ENCODE data around the gene PIP4K2A. TPM values are rescaled to one million over a fixed set of nuclear protein-coding genes. Genes with fewer than 3 reads are reported as not detected.

The PIP4K2A gene
- total and polyA plus RNA-seq, 2 of the 8 experiments (the other 6 are each of a cell fraction or from before 2014, with no cell fraction given), result 19.0 to 60.9 TPM

DNA sequence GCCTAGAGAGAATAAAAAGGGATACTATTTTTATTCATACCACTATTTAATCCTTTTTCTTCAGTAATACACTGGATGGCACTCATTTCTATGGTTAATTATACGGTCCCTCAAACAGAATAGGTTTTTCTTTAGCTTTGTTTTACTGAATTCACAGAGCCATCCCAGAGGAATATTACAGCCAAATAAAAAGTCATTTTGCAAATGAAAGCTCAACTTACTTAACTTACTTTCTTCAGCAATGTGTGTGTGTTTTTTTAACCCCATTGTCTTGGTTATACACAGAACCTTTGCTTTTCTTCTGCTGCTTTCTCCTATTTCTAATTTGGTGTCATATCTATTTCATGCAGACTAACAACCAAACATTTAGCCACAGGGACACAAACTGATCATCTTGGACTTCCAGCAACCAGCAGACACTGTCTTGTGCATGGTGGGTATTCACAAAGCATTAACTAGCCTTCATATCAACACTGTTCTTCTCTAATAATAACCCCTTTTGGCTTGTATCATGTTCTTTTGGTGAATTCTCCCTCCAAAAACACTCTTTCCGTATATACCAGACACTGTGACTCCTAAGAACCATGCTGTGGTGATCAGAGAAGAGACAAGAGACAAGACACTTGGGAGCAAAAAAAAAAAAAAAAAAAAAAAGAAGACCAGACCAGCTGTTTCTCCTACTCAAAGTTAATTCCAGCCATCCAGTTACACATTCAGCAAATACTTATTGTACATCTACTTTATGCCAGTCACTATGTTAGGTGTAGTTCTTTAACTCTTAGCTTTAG is 40.4 kb downstream of the PIP4K2A start:
- Histone ChIP-seq H3K9me3 (ENCODE audit: insufficient read depth in 2 of 2, low read depth in 1 of 2, low read length in 1 of 2) (no peaks in the 10 kb centered on the region), H2BK15ac (ENCODE audit: low read length) (no peak overlapping the region), H3K18ac (ENCODE audit: extremely low read depth, low read length) (no peak overlapping the region), H2BK5ac (ENCODE audit: low read depth, low read length) (no peak overlapping the region), H3K4me2 (ENCODE audit: insufficient read depth in 1 of 2, low read depth in 2 of 2, low read length in 2 of 2) (no peak overlapping the region), H3K14ac (ENCODE audit: insufficient read length) (no peak overlapping the region), H3K27ac (ENCODE audit: low read depth, low read length) (no peak overlapping the region), H3K4ac (replicated peaks; ENCODE audit: insufficient read length, low read depth, low read length) (no peak overlapping the region), H4K20me1 (replicated peaks in 1 of 2; ENCODE audit: control insufficient read depth in 1 of 2, insufficient read depth in 2 of 2, low read length in 2 of 2) (peaks cover 0 to 5% of the 10 kb centered on the region in 2 experiments), H2AK5ac (ENCODE audit: low read depth, low read length) (no peak overlapping the region), H4K5ac (ENCODE audit: insufficient read length, low read depth, low read length) (no peak overlapping the region), H3K56ac (replicated peaks; ENCODE audit: insufficient read length, low read depth, low read length) (no peak overlapping the region), H4K91ac (replicated peaks; ENCODE audit: insufficient read length, low read length) (no peak overlapping the region), H3K36me3 (ENCODE audit: control insufficient read depth in 2 of 4, insufficient read depth in 4 of 4, low read length in 3 of 4) (no peaks in the 10 kb centered on the region), H3K4me3 (ENCODE audit: extremely low read depth in 1 of 4, insufficient read depth in 2 of 4, low read depth in 3 of 4, low read length in 4 of 4) (no peak overlapping the region), H3K27me3 (replicated peaks in 1 of 4; ENCODE audit: control insufficient read depth in 3 of 4, extremely low read depth in 1 of 4, insufficient read depth in 3 of 4, low read length in 3 of 4) (no peaks in the 10 kb centered on the region), H3K23me2 (ENCODE audit: low read depth, low read length) (no peaks in the 10 kb centered on the region), H2BK12ac (ENCODE audit: low read depth, low read length) (no peak overlapping the region), H4K8ac (ENCODE audit: extremely low read depth, insufficient read depth, low read length) (no peak overlapping the region), H3K79me1 (ENCODE audit: low read depth, low read length) (peaks cover 7% of the 10 kb centered on the region; the same call in 1 of the 2 replicates), H2BK120ac (replicated peaks; ENCODE audit: low read depth, low read length) (no peak overlapping the region), H3K4me1 (replicated peaks in 1 of 4; ENCODE audit: control insufficient read depth in 3 of 4, insufficient read depth in 4 of 4, low read length in 3 of 4) (peaks cover 10 to 26% (median 20%) of the 10 kb centered on the region in 4 experiments), H3K79me2 (ENCODE audit: control insufficient read depth in 1 of 2, insufficient read depth in 2 of 2, low read length in 2 of 2) (peaks cover 7 to 100% of the 10 kb centered on the region in 2 experiments), H3K23ac (ENCODE audit: insufficient read length) (no peak overlapping the region), H3K9ac (replicated peaks in 1 of 4; ENCODE audit: extremely low read depth in 1 of 4, low read depth in 3 of 4, low read length in 3 of 4) (no peak overlapping the region), H2BK20ac (ENCODE audit: low read length) (no peak overlapping the region), H2AFZ (ENCODE audit: low read length) (no peak overlapping the region)
- 72% methylated on average over 2 of the region's 2 CpGs; no CpG with 5 or more reads in 1 of the 2 experiments for WGBS, 2 experiments (ENCODE audit: extremely low coverage in 1 of 2, insufficient coverage in 1 of 2, insufficient read length in 1 of 2, insufficient replicate concordance in 2 of 2, low coverage in 1 of 2, low lambda C conversion rate in 2 of 2, missing lambda C conversion rate in 1 of 2)
- ChIA-PET POLR2A (ENCODE audit: partially characterized antibody) (no interaction called here), CTCF (ENCODE audit: partially characterized antibody) (interaction anchor here (1.2 kb wide), 1 partner anchor 286 kb away, joined by 3 read pairs; no protein-coding TSS in a partner anchor)
- FAIRE-seq (no peak), DNase-seq (ENCODE audit: low read depth in 1 of 2, low spot score in 2 of 2) (no peak)
- TF ChIP-seq SUZ12 (IDR thresholded peaks at IDR 0.05; ENCODE audit: low read length), result no peak
- TF ChIP-seq NRF1 (IDR thresholded peaks at IDR 0.05; ENCODE audit: low read depth, low read length), result no peak
- no peak for TF ChIP-seq SRF (IDR thresholded peaks at IDR 0.05; ENCODE audit: low read depth, low read length)
- no peak for TF ChIP-seq JUN (IDR thresholded peaks at IDR 0.05; ENCODE audit: low read depth, low read length)
- no peak for TF ChIP-seq YY1 (IDR thresholded peaks at IDR 0.05; ENCODE audit: low read depth, low read length)
- no peak for TF ChIP-seq TAF1 (IDR thresholded peaks at IDR 0.05; ENCODE audit: low read depth, low read length)
- TF ChIP-seq NANOG (IDR thresholded peaks at IDR 0.05; ENCODE audit: insufficient read depth, low read depth, low read length, poor library complexity, severe bottlenecking), result no peak
- no peak for TF ChIP-seq CTBP2 (IDR thresholded peaks at IDR 0.05; ENCODE audit: borderline replicate concordance, insufficient read depth, insufficient read length, low read length)
- TF ChIP-seq EZH2 (IDR thresholded peaks at IDR 0.05; ENCODE audit: low read depth, low read length, severe bottlenecking), result no peak
- no peak for TF ChIP-seq KDM1A (IDR thresholded peaks at IDR 0.05; ENCODE audit: borderline replicate concordance, low read length)
- no peak for TF ChIP-seq FOSL1 (IDR thresholded peaks at IDR 0.05; ENCODE audit: insufficient read depth, low read depth, low read length)
- TF ChIP-seq CHD1 (IDR thresholded peaks at IDR 0.05; ENCODE audit: low read depth, low read length), result no peak
- no peak for TF ChIP-seq ZNF274 (IDR thresholded peaks at IDR 0.05; ENCODE audit: borderline replicate concordance, extremely low read depth, low read length)

All from H1 (cell line).